Measurements from ENCODE around the gene UBASH3A.

- TF ChIP-seq CTCF (IDR thresholded peaks at IDR 0.05), result no peak
- no peak for TF ChIP-seq POLR2A (IDR thresholded peaks at IDR 0.05)
- TF ChIP-seq POLR2AphosphoS5 (IDR thresholded peaks at IDR 0.05; ENCODE audit: insufficient read depth in 1 of 2, low read depth in 1 of 2), result no peak
These were observed 32.6 kb upstream of the UBASH3A start for GRCh38 chr21:42370894-42371654.
